Measurements from ENCODE around the gene TEN1. TPM values are rescaled to one million over a fixed set of nuclear protein-coding genes. Genes with fewer than 3 reads are reported as not detected.

The TEN1 gene, protein sequence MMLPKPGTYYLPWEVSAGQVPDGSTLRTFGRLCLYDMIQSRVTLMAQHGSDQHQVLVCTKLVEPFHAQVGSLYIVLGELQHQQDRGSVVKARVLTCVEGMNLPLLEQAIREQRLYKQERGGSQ
- total RNA-seq = 10 to 100 TPM; 11.4 to 12.3 TPM

DNA sequence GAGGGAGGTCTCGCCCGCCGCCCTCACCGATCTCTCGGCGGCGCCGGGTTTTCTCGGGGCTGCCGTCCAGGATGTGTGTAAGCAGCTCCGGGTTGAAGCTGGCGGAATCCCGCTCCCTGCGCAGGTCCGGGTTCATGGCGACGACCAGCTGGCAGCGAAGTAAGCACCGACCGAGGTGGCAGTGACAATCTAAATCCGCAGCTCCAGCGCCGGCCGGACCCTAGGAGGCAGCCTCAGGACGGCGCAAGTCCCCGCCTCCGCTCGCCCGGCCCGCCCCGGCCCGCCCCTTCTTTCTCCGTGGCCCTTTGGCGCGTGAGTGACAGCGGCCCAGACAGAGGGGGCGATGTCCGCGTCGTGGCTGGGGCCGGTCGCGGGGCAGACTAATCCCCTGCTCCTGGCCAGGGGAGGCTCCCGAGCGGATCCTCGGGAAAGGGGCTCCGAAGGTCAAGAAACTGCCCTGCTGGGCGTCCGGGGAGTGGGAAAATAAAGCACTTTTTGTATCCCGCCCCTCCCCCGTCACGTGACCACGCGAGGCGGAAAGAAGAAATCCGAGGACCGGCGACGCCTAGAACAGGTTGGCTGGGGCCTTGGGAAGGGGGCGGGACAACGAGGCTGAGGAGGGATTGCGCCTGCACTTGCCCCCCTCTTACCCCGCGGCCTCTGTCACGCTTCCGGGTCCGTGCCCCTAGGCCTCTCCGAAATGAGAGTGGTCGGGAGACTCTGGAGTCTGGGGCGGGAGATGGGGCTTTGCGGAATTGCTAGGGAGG, at the start of gene TEN1, which contains the start of gene ACOX1:
TSS of gene TEN1 (plus strand) at position 303 of the 767 bp plus-strand sequence. CDS start 6,953 bp downstream, outside the sequence.
TSS of gene ACOX1 (minus strand) at position 229 of the 767 bp plus-strand sequence. CDS start at position 136, 93 bp downstream.
- Mint-ChIP-seq H3K27ac (peak within 1 kb of the TSS; percentile 99), H3K4me1 (ENCODE audit: low read depth) (peaks cover 33% of the 10 kb centered on the region), H3K4me3 (peak within 1 kb of the TSS; percentile 96), H3K9me3 (no peaks in the 10 kb centered on the region), H3K36me3 (peaks cover 6% of the 10 kb centered on the region), H3K27me3 (no peaks in the 10 kb centered on the region)
- POLR2A ChIA-PET = interaction anchor here (0.5 to 1.1 kb wide), 3 partner anchors 38 to 404 kb away, joined by 3 to 4 read pairs (median 3); partner anchors contain the start of genes FBF1 and TRIM47
- intact Hi-C loops (cut with micrococcal nuclease) = loop anchor here (1.0 to 2.0 kb wide), 3 partner anchors 38 to 200 kb away; partner anchors contain the start of gene FBF1
- peak; percentile 97 for DNase-seq
- CTCF ChIA-PET = interaction anchor here (0.6 to 1.6 kb wide), 7 partner anchors 14 to 301 kb away, joined by 3 to 7 read pairs (median 4); partner anchors contain the start of genes CDK3 and MRPL38

DNA sequence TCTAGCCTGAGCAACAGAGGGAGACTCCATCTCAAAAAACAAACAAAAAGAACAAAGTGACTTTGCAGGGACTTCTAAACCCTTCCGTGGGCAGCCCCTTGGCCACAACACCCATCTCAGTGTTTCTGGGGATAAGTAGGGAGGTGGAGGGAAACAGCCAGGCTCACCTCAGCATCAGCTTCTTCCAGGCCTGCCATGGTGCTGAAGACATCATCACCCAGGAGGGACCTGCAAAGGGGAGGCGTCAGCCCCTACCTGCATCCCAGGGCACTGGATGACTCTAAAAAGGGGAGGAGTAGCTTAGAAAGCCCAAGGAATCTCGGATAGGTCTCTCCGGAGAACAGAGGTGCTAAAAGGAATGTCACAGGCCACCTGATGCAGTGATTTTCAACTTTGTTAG, 48.0 kb upstream of the TEN1 start:
- CTCF ChIA-PET = no interaction called here

GRCh38 chr17:75932852-75933251, 46.2 kb upstream of the TEN1 start:
- no peaks in the 10 kb centered on the region for H3K27me3 Mint-ChIP-seq
- H3K27ac Mint-ChIP-seq = no peak overlapping the region
- intact Hi-C loops (cut with micrococcal nuclease) = no loop called here
- DNase-seq = no peak
- no peaks in the 10 kb centered on the region for H3K9me3 Mint-ChIP-seq
- H3K4me3 Mint-ChIP-seq = no peak overlapping the region
- H3K36me3 Mint-ChIP-seq = no peaks in the 10 kb centered on the region
- H3K4me1 Mint-ChIP-seq (ENCODE audit: low read depth) = no peaks in the 10 kb centered on the region
- POLR2A ChIA-PET = interaction anchor here (0.6 to 0.7 kb wide), 2 partner anchors 10 to 13 kb away, joined by 4 to 5 read pairs; no protein-coding TSS in a partner anchor
- CTCF ChIA-PET = interaction anchor here (1.9 kb wide), 1 partner anchor 28 kb away, joined by 5 read pairs; the partner anchor contains the start of gene MRPL38

More for the DNA sequence above, 48.0 kb upstream of the TEN1 start:
- Mint-ChIP-seq H3K36me3 (no peaks in the 10 kb centered on the region), H3K27ac (no peak overlapping the region), H3K4me1 (ENCODE audit: low read depth) (no peaks in the 10 kb centered on the region), H3K27me3 (no peaks in the 10 kb centered on the region), H3K9me3 (no peaks in the 10 kb centered on the region), H3K4me3 (no peak overlapping the region)
- no peak for DNase-seq
- intact Hi-C loops (cut with micrococcal nuclease) = no loop called here
- POLR2A ChIA-PET = no interaction called here

DNA sequence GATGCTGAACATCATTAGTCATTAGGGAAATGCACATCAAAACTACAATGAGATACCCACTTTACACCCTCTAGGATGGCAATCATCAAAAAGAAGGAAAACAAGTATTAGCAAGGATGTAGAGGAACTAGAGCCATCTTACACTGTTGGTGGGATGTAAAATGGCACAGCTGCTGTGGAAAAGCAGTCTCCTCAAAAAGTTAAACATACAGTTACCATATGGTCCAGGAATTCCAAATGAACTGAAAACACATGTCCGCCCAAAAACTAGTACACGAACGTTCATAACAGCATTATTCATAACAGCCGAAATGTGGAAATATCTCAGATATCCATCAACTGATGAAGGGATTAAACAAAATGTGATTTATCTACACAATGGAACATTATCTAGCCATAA, 45.2 kb upstream of the TEN1 start:
- H3K9me3 Mint-ChIP-seq = no peaks in the 10 kb centered on the region
- H3K4me3 Mint-ChIP-seq = no peak overlapping the region
- no peak for DNase-seq
- H3K27ac Mint-ChIP-seq = no peak overlapping the region
- intact Hi-C loops (cut with micrococcal nuclease) = no loop called here
- ChIA-PET POLR2A (no interaction called here), CTCF (interaction anchor here (1.9 kb wide), 1 partner anchor 29 kb away, joined by 5 read pairs; the partner anchor contains the start of gene MRPL38)
- no peaks in the 10 kb centered on the region for H3K27me3 Mint-ChIP-seq
- H3K36me3 Mint-ChIP-seq = no peaks in the 10 kb centered on the region
- no peaks in the 10 kb centered on the region for H3K4me1 Mint-ChIP-seq (ENCODE audit: low read depth)

- ChIA-PET POLR2A (no interaction called here), CTCF (interaction anchor here (0.7 kb wide), 1 partner anchor 12 kb away, joined by 3 read pairs; no protein-coding TSS in a partner anchor)
- no peaks in the 10 kb centered on the region for H3K9me3 Mint-ChIP-seq
- DNase-seq = no peak
- H3K36me3 Mint-ChIP-seq = no peaks in the 10 kb centered on the region
- H3K27me3 Mint-ChIP-seq = no peaks in the 10 kb centered on the region
- no peak overlapping the region for H3K27ac Mint-ChIP-seq
- H3K4me3 Mint-ChIP-seq = no peak overlapping the region
- intact Hi-C loops (cut with micrococcal nuclease) = no loop called here
- H3K4me1 Mint-ChIP-seq (ENCODE audit: low read depth) = peaks cover 14% of the 10 kb centered on the region
Observed at GRCh38 chr17:75937652-75938051, 41.4 kb upstream of the TEN1 start.

GRCh38 chr17:75940727-75941441, 38.2 kb upstream of the TEN1 start, which contains the start of gene FBF1:
TSS of gene FBF1 (minus strand) at chr17:75941042. CDS start at chr17:75938149, 2,893 bp downstream.
- peak within 1 kb of the TSS; percentile 75 for H3K27ac Mint-ChIP-seq
- H3K9me3 Mint-ChIP-seq = no peaks in the 10 kb centered on the region
- peak; percentile 93 for DNase-seq
- intact Hi-C loops (cut with micrococcal nuclease) = loop anchor here (1.0 to 2.0 kb wide), 2 partner anchors 36 to 38 kb away; partner anchors contain the start of genes ACOX1, MRPL38 and TEN1
- H3K36me3 Mint-ChIP-seq = no peaks in the 10 kb centered on the region
- CTCF ChIA-PET = interaction anchor here (0.7 to 1.8 kb wide), 6 partner anchors 14 to 74 kb away, joined by 3 to 5 read pairs (median 4); partner anchors contain the start of gene CDK3
- no peaks in the 10 kb centered on the region for H3K27me3 Mint-ChIP-seq
- peak within 1 kb of the TSS; percentile 94 for H3K4me3 Mint-ChIP-seq
- POLR2A ChIA-PET = interaction anchor here (0.7 to 1.4 kb wide), 5 partner anchors 11 to 131 kb away, joined by 3 to 4 read pairs (median 3); partner anchors contain the start of genes ACOX1 and TEN1
- H3K4me1 Mint-ChIP-seq (ENCODE audit: low read depth) = peaks cover 14% of the 10 kb centered on the region

DNA sequence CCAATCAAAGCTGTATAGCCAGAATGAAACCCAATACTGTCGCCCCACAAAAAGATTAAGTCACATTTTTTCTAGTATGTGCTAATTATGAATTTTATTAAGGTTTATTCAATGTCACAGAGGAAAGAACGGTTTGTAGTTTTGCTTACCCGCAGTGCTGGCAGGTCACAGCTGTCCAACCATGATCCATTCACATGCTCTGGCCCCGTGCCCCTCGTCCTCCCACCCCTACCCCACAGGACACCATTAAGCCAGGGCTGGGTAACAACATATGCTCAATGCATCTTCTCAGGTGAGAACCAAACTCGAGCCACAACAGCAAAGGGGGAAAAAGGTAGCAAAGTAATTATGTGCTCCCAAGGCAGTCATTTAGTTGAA, 37.6 kb upstream of the TEN1 start:
- intact Hi-C loops (cut with micrococcal nuclease) = loop anchor here (1.0 to 2.0 kb wide), 2 partner anchors 37 to 38 kb away; partner anchors contain the start of genes ACOX1, MRPL38 and TEN1
- Mint-ChIP-seq H3K36me3 (no peaks in the 10 kb centered on the region), H3K9me3 (no peaks in the 10 kb centered on the region), H3K27me3 (no peaks in the 10 kb centered on the region), H3K27ac (no peak overlapping the region), H3K4me3 (peak overlapping the region; percentile 94), H3K4me1 (ENCODE audit: low read depth) (peaks cover 14% of the 10 kb centered on the region)
- DNase-seq = no peak
- POLR2A ChIA-PET = interaction anchor here (0.7 to 1.4 kb wide), 5 partner anchors 11 to 130 kb away, joined by 3 to 4 read pairs (median 3); partner anchors contain the start of genes ACOX1 and TEN1
- CTCF ChIA-PET = interaction anchor here (0.7 to 1.8 kb wide), 6 partner anchors 14 to 73 kb away, joined by 3 to 5 read pairs (median 4); partner anchors contain the start of gene CDK3

GRCh38 chr17:75942473-75942872, 36.6 kb upstream of the TEN1 start:
- intact Hi-C loops (cut with micrococcal nuclease) = no loop called here
- POLR2A ChIA-PET = no interaction called here
- H3K4me3 Mint-ChIP-seq = no peak overlapping the region

GRCh38 chr17:75943491-75943890, 35.5 kb upstream of the TEN1 start:
- DNase-seq = no peak
- Mint-ChIP-seq H3K27ac (no peak overlapping the region), H3K4me3 (no peak overlapping the region), H3K36me3 (peaks cover 3% of the 10 kb centered on the region), H3K27me3 (no peaks in the 10 kb centered on the region), H3K4me1 (ENCODE audit: low read depth) (peaks cover 14% of the 10 kb centered on the region), H3K9me3 (no peaks in the 10 kb centered on the region)
- ChIA-PET CTCF (interaction anchor here (1.6 kb wide), 1 partner anchor 38 kb away, joined by 3 read pairs; no protein-coding TSS in a partner anchor), POLR2A (no interaction called here)
- intact Hi-C loops (cut with micrococcal nuclease) = no loop called here

More at GRCh38 chr17:75942473-75942872, 36.6 kb upstream of the TEN1 start:
- no peak for DNase-seq
- H3K9me3 Mint-ChIP-seq = no peaks in the 10 kb centered on the region
- CTCF ChIA-PET = interaction anchor here (0.7 to 1.8 kb wide), 3 partner anchors 15 to 194 kb away, joined by 3 to 5 read pairs (median 5); no protein-coding TSS in a partner anchor
- no peaks in the 10 kb centered on the region for H3K36me3 Mint-ChIP-seq
- no peak overlapping the region for H3K27ac Mint-ChIP-seq
- H3K27me3 Mint-ChIP-seq = no peaks in the 10 kb centered on the region
- peaks cover 14% of the 10 kb centered on the region for H3K4me1 Mint-ChIP-seq (ENCODE audit: low read depth)

DNA sequence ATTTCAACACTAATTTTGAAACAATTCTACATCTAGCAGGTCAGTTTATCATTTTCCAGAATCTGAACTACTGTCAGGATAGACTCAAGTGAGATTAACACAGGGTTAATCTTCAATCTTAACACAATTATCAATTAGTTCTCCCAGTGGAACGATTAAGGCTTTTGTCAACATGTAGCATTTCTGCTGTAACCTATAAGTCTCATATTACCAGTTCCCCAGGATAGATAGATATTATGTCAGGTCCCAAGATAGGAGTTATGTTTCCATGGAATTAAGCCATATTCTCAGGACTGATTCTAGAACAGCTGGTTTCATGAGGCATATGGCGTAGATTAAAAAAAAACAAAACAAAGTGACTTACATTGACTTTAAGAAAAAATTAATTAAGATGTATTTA, 33.8 kb upstream of the TEN1 start:
- intact Hi-C loops (cut with micrococcal nuclease) = no loop called here
- H3K27ac Mint-ChIP-seq = no peak overlapping the region
- CTCF ChIA-PET = interaction anchor here (1.1 to 1.6 kb wide), 2 partner anchors 69 to 84 kb away, joined by 4 read pairs; no protein-coding TSS in a partner anchor
- peaks cover 7% of the 10 kb centered on the region for H3K36me3 Mint-ChIP-seq
- H3K4me1 Mint-ChIP-seq (ENCODE audit: low read depth) = peaks cover 12% of the 10 kb centered on the region
- no peak overlapping the region for H3K4me3 Mint-ChIP-seq
- H3K9me3 Mint-ChIP-seq = no peaks in the 10 kb centered on the region
- H3K27me3 Mint-ChIP-seq = no peaks in the 10 kb centered on the region
- POLR2A ChIA-PET = no interaction called here
- DNase-seq = no peak

DNA sequence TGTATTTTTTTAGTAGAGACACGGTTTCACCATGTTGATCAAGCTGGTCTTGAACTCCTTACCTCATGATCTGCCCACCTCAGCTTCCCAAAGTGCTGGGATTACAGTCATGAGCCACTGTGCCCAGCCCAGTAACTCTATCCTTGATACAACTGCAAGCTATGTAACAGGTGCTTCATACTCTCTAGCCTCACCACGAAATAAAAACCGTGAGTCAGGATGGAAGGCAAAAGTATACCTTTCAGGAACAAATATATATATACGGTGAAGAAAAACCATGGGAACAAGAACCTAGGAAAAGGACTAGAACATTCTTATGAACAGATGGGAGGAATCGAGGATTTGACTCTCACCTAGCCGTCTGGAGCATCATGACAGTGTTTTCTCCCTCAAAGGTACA, 28.6 kb upstream of the TEN1 start:
- POLR2A ChIA-PET = no interaction called here
- Mint-ChIP-seq H3K4me1 (ENCODE audit: low read depth) (no peaks in the 10 kb centered on the region), H3K27me3 (no peaks in the 10 kb centered on the region), H3K27ac (no peak overlapping the region), H3K36me3 (peaks cover 18% of the 10 kb centered on the region), H3K9me3 (no peaks in the 10 kb centered on the region), H3K4me3 (no peak overlapping the region)
- intact Hi-C loops (cut with micrococcal nuclease) = no loop called here
- no peak for DNase-seq
- CTCF ChIA-PET = no interaction called here

Data from activated CD4-positive, alpha-beta memory T cell treated with anti-CD3 and anti-CD28 coated beads for 36 hours (primary cell).